HCT116 (cell line): ENCODE data around the gene ZBTB1.

Experiments used
- POLR2A ChIP-seq: IDR thresholded peaks from 2 replicates; pipeline ENCODE4 v1.7.0; 2011; ENCODE audit warnings: borderline replicate concordance; ENCODE audit not compliant: insufficient read depth, insufficient read length; ENCODE audit errors: extremely low read depth
- POLR2AphosphoS5 ChIP-seq: IDR thresholded peaks from 2 replicates; pipeline ENCODE4 v1.6.1; 2011; ENCODE audit warnings: mild to moderate bottlenecking, low read depth, low read length, moderate library complexity
- TF ChIP-seq, protein P1 (sequence below), 3 experiments: fragments of 200-600 bp in 1 of 3; sonication (generic) in 1 of 3; IDR thresholded peaks in 2 of 3; conservative IDR thresholded peaks in 1 of 3; 2 replicates each; pipeline ENCODE4 v1.5.1; 2012 to 2017; ENCODE audit warnings: low read depth in 2 of 3, low read length in 2 of 3, antibody characterized with exemption in 1 of 3, borderline replicate concordance in 1 of 3, control low read depth in 1 of 3, mild to moderate bottlenecking in 1 of 3, mixed read lengths in 1 of 3, mixed run types in 1 of 3, moderate library complexity in 1 of 3; ENCODE audit not compliant: insufficient read depth in 1 of 3

DNA sequence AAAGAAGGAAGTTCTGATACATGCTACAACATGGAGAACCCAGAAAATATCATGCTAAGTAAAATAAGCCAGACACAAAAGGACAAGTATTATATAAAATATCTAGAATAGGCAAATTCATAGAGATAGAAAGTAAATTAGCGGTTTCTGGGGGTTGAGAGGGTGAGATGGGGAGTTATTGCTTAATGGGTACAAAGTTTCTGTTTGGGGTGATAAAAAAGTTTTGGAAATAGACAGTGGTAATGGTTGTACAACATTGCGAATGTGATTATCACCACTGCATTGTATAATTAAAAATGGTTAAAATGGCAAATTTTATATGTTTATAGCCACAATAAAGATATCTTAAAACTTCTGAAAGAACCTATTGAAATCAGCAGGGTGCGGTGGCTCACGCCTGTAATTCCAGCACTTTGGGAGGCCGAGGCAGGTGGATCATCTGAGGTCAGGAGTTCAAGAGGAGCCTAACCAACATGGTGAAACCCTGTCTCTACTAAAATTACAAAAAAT lies 15.9 kb upstream of the ZBTB1 start:
- TF ChIP-seq POLR2AphosphoS5 (no peak), POLR2A (no peak)
- TF ChIP-seq, protein P1, sequence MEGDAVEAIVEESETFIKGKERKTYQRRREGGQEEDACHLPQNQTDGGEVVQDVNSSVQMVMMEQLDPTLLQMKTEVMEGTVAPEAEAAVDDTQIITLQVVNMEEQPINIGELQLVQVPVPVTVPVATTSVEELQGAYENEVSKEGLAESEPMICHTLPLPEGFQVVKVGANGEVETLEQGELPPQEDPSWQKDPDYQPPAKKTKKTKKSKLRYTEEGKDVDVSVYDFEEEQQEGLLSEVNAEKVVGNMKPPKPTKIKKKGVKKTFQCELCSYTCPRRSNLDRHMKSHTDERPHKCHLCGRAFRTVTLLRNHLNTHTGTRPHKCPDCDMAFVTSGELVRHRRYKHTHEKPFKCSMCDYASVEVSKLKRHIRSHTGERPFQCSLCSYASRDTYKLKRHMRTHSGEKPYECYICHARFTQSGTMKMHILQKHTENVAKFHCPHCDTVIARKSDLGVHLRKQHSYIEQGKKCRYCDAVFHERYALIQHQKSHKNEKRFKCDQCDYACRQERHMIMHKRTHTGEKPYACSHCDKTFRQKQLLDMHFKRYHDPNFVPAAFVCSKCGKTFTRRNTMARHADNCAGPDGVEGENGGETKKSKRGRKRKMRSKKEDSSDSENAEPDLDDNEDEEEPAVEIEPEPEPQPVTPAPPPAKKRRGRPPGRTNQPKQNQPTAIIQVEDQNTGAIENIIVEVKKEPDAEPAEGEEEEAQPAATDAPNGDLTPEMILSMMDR (IDR thresholded peaks at IDR 0.05 in 2 of 3, conservative IDR thresholded peaks at IDR 0.05 in 1 of 3; ENCODE audit: borderline replicate concordance in 1 of 3, insufficient read depth in 1 of 3, low read depth in 2 of 3, low read length in 2 of 3): no peak
